ENCODE measurements around the gene MITD1.
"Not testable (repeated sequence)": the region's sequence is repeated elsewhere in the genome, so short reads cannot be mapped to it uniquely, and the experiment has no call there.

The MITD1 gene

GRCh38 chr2:99180755-99181623 is at the start of gene MITD1, which contains the start of gene MRPL30:
TSS of gene MITD1 (minus strand) at chr2:99181058. CDS start at chr2:99180981, 77 bp downstream.
TSS of gene MRPL30 (plus strand) at chr2:99181184. CDS start at chr2:99186204, 5,020 bp downstream.
- peak; percentile 70 to 97 (median 92) for DNase-seq

- DNase-seq = no peak
Observed at GRCh38 chr2:99217929-99218501, 37.2 kb upstream of the MITD1 start.

- DNase-seq = no peak
Observed at GRCh38 chr2:99216096-99216495, 35.2 kb upstream of the MITD1 start.

- no peak for DNase-seq
Observed at GRCh38 chr2:99205491-99205890, 24.6 kb upstream of the MITD1 start.

- no peak for DNase-seq
Observed at GRCh38 chr2:99201959-99202678, 21.3 kb upstream of the MITD1 start.

- no peak for DNase-seq
Observed at GRCh38 chr2:99200076-99200800, 19.4 kb upstream of the MITD1 start.

GRCh38 chr2:99198103-99198841 is 17.4 kb upstream of the MITD1 start:
- DNase-seq = no peak

- not testable (repeated sequence) for DNase-seq
Observed at GRCh38 chr2:99192364-99192763, 11.5 kb upstream of the MITD1 start.

GRCh38 chr2:99190548-99190947 is 9.7 kb upstream of the MITD1 start:
- DNase-seq = no peak

GRCh38 chr2:99188357-99188756 is 7.5 kb upstream of the MITD1 start:
- DNase-seq = no peak

- no peak for DNase-seq
Observed at GRCh38 chr2:99187011-99187410, 6.2 kb upstream of the MITD1 start.

GRCh38 chr2:99184811-99185210 is 4.0 kb upstream of the MITD1 start:
- DNase-seq = no peak

- DNase-seq = no peak
Observed at GRCh38 chr2:99183025-99183424, 2.2 kb upstream of the MITD1 start.

- DNase-seq = no peak
Observed at GRCh38 chr2:99181624-99182000, 754 bp upstream of the MITD1 start.

- no peak for DNase-seq
Observed at GRCh38 chr2:99171377-99172140, 9.3 kb downstream of the MITD1 start.

GRCh38 chr2:99169534-99169933 is 11.3 kb downstream of the MITD1 start:
- no peak for DNase-seq

- DNase-seq = no peak
Observed at GRCh38 chr2:99166218-99166617, 14.6 kb downstream of the MITD1 start.

- no peak for DNase-seq
Observed at GRCh38 chr2:99159594-99159993, 21.3 kb downstream of the MITD1 start.

GRCh38 chr2:99158599-99158998 is 22.3 kb downstream of the MITD1 start:
- DNase-seq = no peak

- DNase-seq = no peak
Observed at GRCh38 chr2:99156891-99157290, 24.0 kb downstream of the MITD1 start.
